ENCODE results near the gene SLC6A9. TPM values are rescaled to one million over a fixed set of nuclear protein-coding genes. Genes with fewer than 3 reads are reported as not detected.

Gene SLC6A9
- total RNA-seq, 1 donor from 2014 or later = 4.7 TPM

- H3K9me3 ChIP-seq = no peaks in the 10 kb centered on the region
- TF ChIP-seq, protein P1, sequence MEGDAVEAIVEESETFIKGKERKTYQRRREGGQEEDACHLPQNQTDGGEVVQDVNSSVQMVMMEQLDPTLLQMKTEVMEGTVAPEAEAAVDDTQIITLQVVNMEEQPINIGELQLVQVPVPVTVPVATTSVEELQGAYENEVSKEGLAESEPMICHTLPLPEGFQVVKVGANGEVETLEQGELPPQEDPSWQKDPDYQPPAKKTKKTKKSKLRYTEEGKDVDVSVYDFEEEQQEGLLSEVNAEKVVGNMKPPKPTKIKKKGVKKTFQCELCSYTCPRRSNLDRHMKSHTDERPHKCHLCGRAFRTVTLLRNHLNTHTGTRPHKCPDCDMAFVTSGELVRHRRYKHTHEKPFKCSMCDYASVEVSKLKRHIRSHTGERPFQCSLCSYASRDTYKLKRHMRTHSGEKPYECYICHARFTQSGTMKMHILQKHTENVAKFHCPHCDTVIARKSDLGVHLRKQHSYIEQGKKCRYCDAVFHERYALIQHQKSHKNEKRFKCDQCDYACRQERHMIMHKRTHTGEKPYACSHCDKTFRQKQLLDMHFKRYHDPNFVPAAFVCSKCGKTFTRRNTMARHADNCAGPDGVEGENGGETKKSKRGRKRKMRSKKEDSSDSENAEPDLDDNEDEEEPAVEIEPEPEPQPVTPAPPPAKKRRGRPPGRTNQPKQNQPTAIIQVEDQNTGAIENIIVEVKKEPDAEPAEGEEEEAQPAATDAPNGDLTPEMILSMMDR (IDR thresholded peaks at IDR 0.05) = no peak
- intact Hi-C loops (cut with DNase I) = no loop called here
- H3K27ac ChIP-seq = no peak overlapping the region
- no peaks in the 10 kb centered on the region for H3K36me3 ChIP-seq
- no peak overlapping the region for H3K4me3 ChIP-seq
- H3K27me3 ChIP-seq = no peaks in the 10 kb centered on the region
- DNase-seq (ENCODE audit: low spot score in 2 of 2) = no peak
- no peaks in the 10 kb centered on the region for H3K4me1 ChIP-seq
Observed at GRCh38 chr1:44059212-44059611, 27.9 kb upstream of the SLC6A9 start.

DNA sequence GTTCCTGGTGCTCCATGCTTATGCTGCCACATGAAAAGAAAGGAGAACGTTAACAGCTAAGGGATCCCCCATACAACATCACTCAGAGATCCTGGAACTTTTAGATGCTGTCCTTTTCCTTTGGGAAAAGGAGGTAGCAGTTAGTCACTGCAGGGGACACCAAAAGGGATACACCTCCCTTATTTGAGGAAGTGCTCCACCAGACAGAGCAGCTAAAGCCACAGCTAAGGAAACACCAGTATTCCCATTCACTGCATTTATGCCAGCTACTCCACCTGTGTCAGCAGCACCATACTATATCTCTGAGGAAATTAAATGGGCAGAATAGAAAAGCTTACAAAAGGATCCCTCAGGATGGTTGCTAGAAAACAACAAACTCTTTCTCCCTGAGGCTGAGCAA is 26.0 kb upstream of the SLC6A9 start:
- Histone ChIP-seq H3K27me3 (no peaks in the 10 kb centered on the region), H3K4me3 (no peak overlapping the region), H3K4me1 (no peaks in the 10 kb centered on the region), H3K9me3 (no peaks in the 10 kb centered on the region), H3K27ac (no peak overlapping the region), H3K36me3 (no peaks in the 10 kb centered on the region)
- DNase-seq (ENCODE audit: low spot score in 2 of 2) = no peak
- TF ChIP-seq, protein P1 (IDR thresholded peaks at IDR 0.05) = no peak
- intact Hi-C loops (cut with DNase I) = no loop called here

GRCh38 chr1:44053394-44053793 is 22.1 kb upstream of the SLC6A9 start:
- H3K9me3 ChIP-seq = no peaks in the 10 kb centered on the region
- intact Hi-C loops (cut with DNase I) = no loop called here
- TF ChIP-seq, protein P1 (IDR thresholded peaks at IDR 0.05) = no peak
- no peaks in the 10 kb centered on the region for H3K27me3 ChIP-seq
- peaks cover 0 to 14% of the 10 kb centered on the region in 2 donors for H3K4me1 ChIP-seq
- no peak overlapping the region for H3K27ac ChIP-seq
- no peak overlapping the region for H3K4me3 ChIP-seq
- DNase-seq (ENCODE audit: low spot score in 2 of 2) = no peak
- H3K36me3 ChIP-seq = no peaks in the 10 kb centered on the region

- no peaks in the 10 kb centered on the region for H3K36me3 ChIP-seq
- intact Hi-C loops (cut with DNase I) = no loop called here
- TF ChIP-seq, protein P1 (IDR thresholded peaks at IDR 0.05) = no peak
- no peak for DNase-seq (ENCODE audit: low spot score in 2 of 2)
- no peaks in the 10 kb centered on the region for H3K27me3 ChIP-seq
- H3K4me3 ChIP-seq = no peak overlapping the region
- no peaks in the 10 kb centered on the region for H3K9me3 ChIP-seq
- H3K27ac ChIP-seq = peak overlapping the region in 1 of 2 donors; percentile 78
- peaks cover 0 to 23% of the 10 kb centered on the region in 2 donors for H3K4me1 ChIP-seq
Observed at GRCh38 chr1:44050261-44050660, 19.0 kb upstream of the SLC6A9 start.

DNA sequence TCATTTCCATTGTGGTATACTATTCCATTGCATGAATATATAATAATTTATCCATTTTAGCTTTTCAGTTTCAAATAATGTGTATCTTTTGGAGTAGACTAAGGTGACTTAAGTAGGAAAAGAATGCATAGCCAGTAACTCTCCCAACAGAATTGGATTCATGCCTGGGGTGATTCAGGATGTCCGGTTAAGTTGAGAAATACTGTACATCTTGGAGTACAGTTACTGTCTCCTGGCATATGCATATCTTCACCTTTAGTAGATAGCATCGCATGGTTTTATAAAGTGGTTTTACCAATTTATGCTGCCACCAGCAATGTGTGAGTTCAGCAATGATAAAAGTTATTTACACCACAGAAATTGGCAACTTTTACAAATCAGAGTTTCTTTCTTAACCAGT is 18.6 kb upstream of the SLC6A9 start:
- Histone ChIP-seq H3K27ac (peak overlapping the region; percentile 78 to 85), H3K4me3 (no peak overlapping the region), H3K4me1 (peaks cover 0 to 23% of the 10 kb centered on the region in 2 donors), H3K27me3 (no peaks in the 10 kb centered on the region), H3K36me3 (no peaks in the 10 kb centered on the region), H3K9me3 (no peaks in the 10 kb centered on the region)
- TF ChIP-seq, protein P1 (IDR thresholded peaks at IDR 0.05) = no peak
- no peak for DNase-seq (ENCODE audit: low spot score in 2 of 2)
- intact Hi-C loops (cut with DNase I) = no loop called here
